Measurements from ENCODE around the gene ATXN10.

DNA sequence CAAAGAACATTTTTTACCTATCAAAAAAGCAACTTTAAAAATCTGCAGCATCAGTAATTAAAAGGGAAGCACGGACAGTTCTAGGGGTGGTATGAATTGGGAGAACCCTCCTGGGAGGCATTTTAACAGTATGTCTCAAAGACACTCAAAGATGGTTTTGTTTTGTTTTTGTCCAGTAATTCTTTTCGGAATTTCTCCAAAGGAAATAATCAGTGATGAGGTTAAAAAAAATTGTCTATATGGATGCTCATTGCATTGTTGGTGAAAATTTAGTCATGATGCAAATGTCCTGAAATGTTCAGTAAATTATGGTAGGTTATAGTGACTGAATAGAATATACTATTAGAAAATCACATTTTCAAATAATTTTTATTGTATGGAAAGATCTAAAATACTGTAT is 115.1 kb downstream of the ATXN10 start:
- TF ChIP-seq, protein P1, sequence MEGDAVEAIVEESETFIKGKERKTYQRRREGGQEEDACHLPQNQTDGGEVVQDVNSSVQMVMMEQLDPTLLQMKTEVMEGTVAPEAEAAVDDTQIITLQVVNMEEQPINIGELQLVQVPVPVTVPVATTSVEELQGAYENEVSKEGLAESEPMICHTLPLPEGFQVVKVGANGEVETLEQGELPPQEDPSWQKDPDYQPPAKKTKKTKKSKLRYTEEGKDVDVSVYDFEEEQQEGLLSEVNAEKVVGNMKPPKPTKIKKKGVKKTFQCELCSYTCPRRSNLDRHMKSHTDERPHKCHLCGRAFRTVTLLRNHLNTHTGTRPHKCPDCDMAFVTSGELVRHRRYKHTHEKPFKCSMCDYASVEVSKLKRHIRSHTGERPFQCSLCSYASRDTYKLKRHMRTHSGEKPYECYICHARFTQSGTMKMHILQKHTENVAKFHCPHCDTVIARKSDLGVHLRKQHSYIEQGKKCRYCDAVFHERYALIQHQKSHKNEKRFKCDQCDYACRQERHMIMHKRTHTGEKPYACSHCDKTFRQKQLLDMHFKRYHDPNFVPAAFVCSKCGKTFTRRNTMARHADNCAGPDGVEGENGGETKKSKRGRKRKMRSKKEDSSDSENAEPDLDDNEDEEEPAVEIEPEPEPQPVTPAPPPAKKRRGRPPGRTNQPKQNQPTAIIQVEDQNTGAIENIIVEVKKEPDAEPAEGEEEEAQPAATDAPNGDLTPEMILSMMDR (IDR thresholded peaks at IDR 0.05; ENCODE audit: low read depth, low read length, poor library complexity, severe bottlenecking): no peak
- no peak for TF ChIP-seq EZH2phosphoT487 (IDR thresholded peaks at IDR 0.05; ENCODE audit: borderline replicate concordance, low read length)

Measured in DOHH2 (cell line).